GDM1 (cell line): ENCODE data around the gene MYORG.

Source experiments
- DNase-seq: peaks from one replicate; lab custom pipeline; 2025; lab: John Stamatoyannopoulos, UW

MYORG gene

GRCh38 chr9:34384368-34385165 is 7.9 kb upstream of the MYORG start:
- DNase-seq: no peak

GRCh38 chr9:34383904-34384303 is 7.2 kb upstream of the MYORG start:
- DNase-seq: no peak

GRCh38 chr9:34382879-34383278 is 6.2 kb upstream of the MYORG start:
- no peak for DNase-seq

- DNase-seq: no peak
Measured at GRCh38 chr9:34382054-34382453, 5.4 kb upstream of the MYORG start.

- no peak for DNase-seq
Measured at GRCh38 chr9:34381323-34381722, 4.6 kb upstream of the MYORG start.

GRCh38 chr9:34380511-34381315 is 4.0 kb upstream of the MYORG start:
- DNase-seq: no peak

- DNase-seq: no peak
Measured at GRCh38 chr9:34380034-34380510, 3.4 kb upstream of the MYORG start.

- DNase-seq: peak; percentile 68
Measured at GRCh38 chr9:34379334-34380033, 2.8 kb upstream of the MYORG start.

GRCh38 chr9:34378376-34379060 is 1.8 kb upstream of the MYORG start:
- DNase-seq: no peak

- no peak for DNase-seq
Measured at GRCh38 chr9:34377404-34377746, 677 bp upstream of the MYORG start.

GRCh38 chr9:34375901-34376595 is 650 bp downstream of the MYORG start:
- peak; percentile 39 for DNase-seq

GRCh38 chr9:34374905-34375552 is 1.7 kb downstream of the MYORG start:
- no peak for DNase-seq

GRCh38 chr9:34374339-34374738 is 2.4 kb downstream of the MYORG start:
- no peak for DNase-seq

- DNase-seq: no peak
Measured at GRCh38 chr9:34373749-34374148, 2.9 kb downstream of the MYORG start.

GRCh38 chr9:34372467-34373011 is 4.2 kb downstream of the MYORG start:
- no peak for DNase-seq

GRCh38 chr9:34371886-34372466 is 4.7 kb downstream of the MYORG start:
- no peak for DNase-seq

GRCh38 chr9:34370970-34371880 is 5.5 kb downstream of the MYORG start:
- no peak for DNase-seq

GRCh38 chr9:34370335-34370969 is 6.2 kb downstream of the MYORG start:
- no peak for DNase-seq

GRCh38 chr9:34369636-34370035 is 7.1 kb downstream of the MYORG start:
- no peak for DNase-seq
